ENCODE measurements around the gene RTN4RL1. TPM values are rescaled to one million over a fixed set of nuclear protein-coding genes. Genes with fewer than 3 reads are reported as not detected.

The RTN4RL1 gene
- total and polyA plus RNA-seq, 2 of the 13 experiments (the other 11 are each of a cell fraction or from before 2014, with no cell fraction given) = 0.01 TPM; not detected in 1

GRCh38 chr17:1947743-1948516 is 77.2 kb downstream of the RTN4RL1 start (continued):
- TF ChIP-seq ZNF709 (CRISPR knock-in tag; IDR thresholded peaks at IDR 0.05) (no peak), ZMYM3 (CRISPR knock-in tag; IDR thresholded peaks at IDR 0.05) (0 out of 2 replicates have a peak, but pooled peaks have one; percentile 19), IKZF5 (CRISPR knock-in tag; IDR thresholded peaks at IDR 0.05) (no peak), LRRFIP1 (CRISPR knock-in tag; conservative IDR thresholded peaks at IDR 0.05) (no peak), RELA (CRISPR knock-in tag; IDR thresholded peaks at IDR 0.05) (0 out of 2 replicates have a peak, but pooled peaks have one; percentile 8), TSC22D2 (CRISPR knock-in tag; IDR thresholded peaks at IDR 0.05; ENCODE audit: borderline replicate concordance) (no peak), PHF21A (CRISPR knock-in tag; IDR thresholded peaks at IDR 0.05) (peak; percentile 50; the same call in 1 of the 2 replicates), ZNF639 (CRISPR knock-in tag; conservative IDR thresholded peaks at IDR 0.05) (no peak), ZNF468 (CRISPR knock-in tag; IDR thresholded peaks at IDR 0.05) (no peak), ZNF367 (CRISPR knock-in tag; IDR thresholded peaks at IDR 0.05; ENCODE audit: borderline replicate concordance) (no peak), ZNF24 (IDR thresholded peaks at IDR 0.05) (no peak), YEATS4 (CRISPR knock-in tag; IDR thresholded peaks at IDR 0.05; ENCODE audit: borderline replicate concordance) (peak; percentile 54; the same call in 1 of the 2 replicates), PITX1 (CRISPR knock-in tag; IDR thresholded peaks at IDR 0.05) (peak; percentile 47; the same call in 1 of the 2 replicates), ZNF547 (CRISPR knock-in tag; IDR thresholded peaks at IDR 0.05) (no peak), MYPOP (CRISPR knock-in tag; IDR thresholded peaks at IDR 0.05) (peak; percentile 62; the same call in 1 of the 2 replicates), SNRNP70 (IDR thresholded peaks at IDR 0.05; ENCODE audit: low read depth, low read length) (no peak), ZNF605 (CRISPR knock-in tag; IDR thresholded peaks at IDR 0.05) (no peak), GATAD2A (CRISPR knock-in tag; IDR thresholded peaks at IDR 0.05) (peak; percentile 30; the same call in 1 of the 2 replicates), ZNF333 (CRISPR knock-in tag; IDR thresholded peaks at IDR 0.05; ENCODE audit: borderline replicate concordance) (peak; percentile 39; the same call in 1 of the 2 replicates), JUNB (CRISPR knock-in tag; IDR thresholded peaks at IDR 0.05; ENCODE audit: borderline replicate concordance) (no peak)
- TF ChIP-seq, protein P1, sequence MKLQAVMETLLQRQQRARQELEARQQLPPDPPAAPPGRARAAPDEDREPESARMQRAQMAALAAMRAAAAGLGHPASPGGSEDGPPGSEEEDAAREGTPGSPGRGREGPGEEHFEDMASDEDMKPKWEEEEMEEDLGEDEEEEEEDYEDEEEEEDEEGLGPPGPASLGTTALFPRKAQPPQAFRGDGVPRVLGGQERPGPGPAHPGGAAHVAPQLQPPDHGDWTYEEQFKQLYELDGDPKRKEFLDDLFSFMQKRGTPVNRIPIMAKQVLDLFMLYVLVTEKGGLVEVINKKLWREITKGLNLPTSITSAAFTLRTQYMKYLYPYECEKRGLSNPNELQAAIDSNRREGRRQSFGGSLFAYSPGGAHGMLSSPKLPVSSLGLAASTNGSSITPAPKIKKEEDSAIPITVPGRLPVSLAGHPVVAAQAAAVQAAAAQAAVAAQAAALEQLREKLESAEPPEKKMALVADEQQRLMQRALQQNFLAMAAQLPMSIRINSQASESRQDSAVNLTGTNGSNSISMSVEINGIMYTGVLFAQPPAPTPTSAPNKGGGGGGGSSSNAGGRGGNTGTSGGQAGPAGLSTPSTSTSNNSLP (IDR thresholded peaks at IDR 0.05; ENCODE audit: low read depth, low read length) = no peak

Data from HepG2 (cell line).